K562 (cell line): Measurements from ENCODE around the gene GFAP. TPM values are rescaled to one million over a fixed set of nuclear protein-coding genes. Genes with fewer than 3 reads are reported as not detected.
A peak's percentile ranks its signal among the peaks of the same experiment; 100 is the strongest.

Experiments
- PTTG1 ChIP-seq: fragments of 450-650 bp; IDR thresholded peaks from 2 replicates; pipeline ENCODE4 v1.6.1; 2016; ENCODE audit warnings: low read depth, mild to moderate bottlenecking, missing genetic modification characterization, missing compliant biosample characterization
- RBFOX2 ChIP-seq: fragments of 200-400 bp; formaldehyde crosslinking; IDR thresholded peaks from 2 replicates; pipeline ENCODE4 v1.6.1; 2017; ENCODE audit warnings: low read depth, mild to moderate bottlenecking, low read length, moderate library complexity
- ZNF212 ChIP-seq: fragments of 450-650 bp; formaldehyde crosslinking; IDR thresholded peaks from 2 replicates; pipeline ENCODE4 v1.4.0; 2020; ENCODE audit warnings: mild to moderate bottlenecking
- ZNF318 ChIP-seq, 2 experiments: fragments of 450-650 bp; IDR thresholded peaks; 2 replicates each; pipeline ENCODE4 v1.6.1; 2016; ENCODE audit warnings: mild to moderate bottlenecking in 2 of 2, borderline replicate concordance in 1 of 2, low read depth in 1 of 2, moderate library complexity in 1 of 2
- ZSCAN32 ChIP-seq: fragments of 450-650 bp; formaldehyde crosslinking; IDR thresholded peaks from 2 replicates; pipeline ENCODE4 v1.4.0; 2020; ENCODE audit warnings: mild to moderate bottlenecking, moderate library complexity
- polyA plus RNA-seq, 8 experiments: library from polyadenylated mRNA; depleted of rRNA in 4 of 8; stranded (reverse) in 5 of 8; unstranded in 3 of 8; fragments of >200 nt; fragmentation: Nextera tagmentation in 2 of 8; fragmentation: Illumina TruSeq in 1 of 8; extraction: Ambion mirVana in 2 of 8; extraction: Trizol in 1 of 8; gene quantifications; 2 replicates each; pipeline versions ENCODE4 v1.2.1 to v1.2.3, GENCODE V29; 2011 to 2014; ENCODE audit warnings: inconsistent platforms in 1 of 8, missing spikeins in 1 of 8
- total RNA-seq, 7 experiments: library from RNA; depleted of rRNA in 6 of 7; stranded (reverse); fragments of >200 nt in 6 of 7; fragmentation: Illumina TruSeq in 2 of 7; extraction: Trizol in 2 of 7; gene quantifications; 2 replicates each; pipeline versions ENCODE4 v1.2.1 to v1.2.3, GENCODE V29; 2011 to 2021; ENCODE audit warnings: low replicate concordance in 1 of 7

GFAP gene
- total and polyA plus RNA-seq, 9 of the 15 experiments (the other 6 are each of a cell fraction or from before 2014, with no cell fraction given) = 0.07 to 1.4 (median 0.60) TPM; not detected in 1

DNA sequence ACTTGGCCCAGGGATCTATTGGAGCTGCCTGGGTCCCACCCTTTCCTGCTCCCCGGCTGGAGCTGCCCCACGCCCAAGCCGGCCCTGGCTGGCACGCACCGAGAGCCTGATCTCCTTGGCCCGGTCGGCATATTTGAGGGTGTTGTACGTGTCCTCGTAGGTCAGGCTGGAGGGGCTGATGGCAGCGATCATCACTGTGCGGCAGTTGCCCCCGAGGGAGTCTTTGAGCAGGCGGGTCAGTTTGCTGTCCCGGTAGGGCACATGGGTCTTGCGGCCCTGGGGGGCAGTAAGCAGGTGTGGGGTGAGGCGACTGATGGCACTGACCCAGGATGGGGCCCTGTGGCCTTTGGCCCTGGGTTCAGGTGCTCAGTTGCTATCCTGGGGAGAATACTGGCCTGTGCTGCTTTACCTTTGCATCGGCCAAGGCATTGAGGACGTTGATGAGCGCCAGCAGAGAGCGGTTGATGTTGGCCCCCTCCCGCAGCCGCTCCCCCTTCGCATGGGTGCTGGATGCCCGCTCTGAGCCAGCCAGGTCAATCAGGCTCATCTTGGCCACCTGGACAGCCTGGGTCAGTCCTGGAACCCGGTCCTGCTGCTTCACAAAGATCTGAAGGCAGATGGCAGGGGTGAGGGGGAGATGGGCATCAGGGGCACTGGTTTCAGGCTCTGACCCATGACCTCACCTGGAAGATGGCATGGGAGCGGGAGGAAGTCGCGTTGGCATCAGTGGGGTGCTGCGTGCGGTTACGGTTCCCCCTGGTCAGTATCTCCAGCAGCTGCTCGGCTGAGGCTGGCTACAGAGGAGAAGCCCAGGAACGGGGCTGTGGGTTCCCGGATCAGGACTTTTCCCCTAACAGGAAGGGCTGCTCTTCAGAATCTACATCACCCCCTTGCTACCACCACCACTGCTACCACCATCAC, 18.8 kb upstream of the GFAP start (continued):
- TF ChIP-seq ZNF318 (IDR thresholded peaks at IDR 0.05; ENCODE audit: borderline replicate concordance in 1 of 2, low read depth in 1 of 2) = no peak
- TF ChIP-seq ZSCAN32 (CRISPR knock-in tag) = no peak
- TF ChIP-seq RBFOX2 = peak; percentile 26
- no peak for TF ChIP-seq PTTG1 (tag)
- no peak for TF ChIP-seq ZNF212 (CRISPR knock-in tag)
